NB4 (cell line): ENCODE measurements around the gene POLR2B.
A peak's percentile ranks its signal among the peaks of the same experiment; 100 is the strongest.

Source experiments
- DNase-seq: peaks from one replicate; pipeline ENCODE4 v3.0.0; 2010; ENCODE audit warnings: low read depth
- H3K4me3 ChIP-seq: one replicate; pipeline ENCODE4 v1.5.1; 2011; ENCODE audit warnings: mild to moderate bottlenecking, low read depth, low read length, moderate library complexity
- CTCF ChIP-seq: IDR thresholded peaks from one replicate; pipeline ENCODE4 v1.5.1; 2012; ENCODE audit warnings: low read depth, low read length
- MAX ChIP-seq: IDR thresholded peaks from 2 replicates; pipeline ENCODE4 v1.6.1; 2011; ENCODE audit warnings: low read depth, low read length
- MYC ChIP-seq: IDR thresholded peaks from 2 replicates; pipeline ENCODE4 v1.6.1; 2011; ENCODE audit warnings: low read depth, low read length
- POLR2A ChIP-seq: IDR thresholded peaks from 2 replicates; pipeline ENCODE4 v1.6.1; 2011; ENCODE audit warnings: mild to moderate bottlenecking; ENCODE audit not compliant: insufficient read length; ENCODE audit errors: extremely low read depth

POLR2B gene

GRCh38 chr4:56940971-56941370, 37.7 kb upstream of the POLR2B start:
- DNase-seq, result no peak
- TF ChIP-seq MAX (no peak), CTCF (no peak), MYC (no peak), POLR2A (no peak)
- H3K4me3 ChIP-seq, result no peak overlapping the region

- TF ChIP-seq MYC, result no peak
- no peak for TF ChIP-seq POLR2A
- no peak for TF ChIP-seq MAX
- TF ChIP-seq CTCF, result no peak
- no peak overlapping the region for H3K4me3 ChIP-seq
- no peak for DNase-seq
Observed at GRCh38 chr4:56941403-56941802, 37.3 kb upstream of the POLR2B start.

DNA sequence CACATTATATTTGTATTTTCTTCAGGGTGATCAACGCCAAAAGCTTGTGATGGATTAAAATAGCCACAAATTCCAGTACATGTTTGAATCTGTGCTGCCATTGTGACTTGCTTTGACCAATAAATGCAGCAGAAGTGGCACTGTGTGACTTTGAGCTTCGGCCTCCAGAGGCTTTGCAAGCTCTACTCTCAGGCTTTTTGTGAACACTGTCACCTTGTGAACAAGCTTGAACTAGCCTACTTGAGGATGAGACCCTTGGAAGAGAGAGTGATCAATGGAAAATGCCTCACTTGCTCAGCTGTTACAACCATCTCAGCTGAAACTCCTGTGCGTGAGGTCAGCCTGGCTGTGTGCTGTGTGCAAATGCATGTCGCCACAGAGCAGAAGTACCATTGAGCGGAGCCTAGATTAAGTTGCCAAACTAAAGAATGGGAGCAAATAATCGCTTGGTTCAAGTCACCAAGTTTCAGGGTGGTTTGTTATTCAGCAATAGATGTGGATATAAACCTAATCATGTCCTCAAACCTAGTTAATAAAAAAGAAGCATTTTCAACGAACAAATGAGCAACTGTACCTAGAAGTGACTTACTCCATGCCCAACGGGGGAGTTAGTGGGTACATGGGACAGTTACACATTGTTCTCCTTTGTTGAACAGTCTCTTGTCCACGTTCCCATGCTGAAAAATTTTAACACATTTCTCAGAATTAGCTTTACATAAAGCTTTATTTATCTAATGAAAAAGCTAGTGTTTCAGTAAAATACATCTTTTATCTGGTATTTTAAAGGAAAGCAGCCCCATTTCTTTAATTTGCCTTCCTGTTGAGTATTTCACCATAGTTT, 24.8 kb upstream of the POLR2B start:
- H3K4me3 ChIP-seq, result no peak overlapping the region
- DNase-seq, result no peak
- TF ChIP-seq POLR2A (no peak), CTCF (no peak)

- no peak overlapping the region for H3K4me3 ChIP-seq
- TF ChIP-seq POLR2A (no peak), CTCF (no peak), MAX (0 out of 2 replicates have a peak, but pooled peaks have one; percentile 57), MYC (peak; percentile 82)
- DNase-seq, result peak; percentile 98
Observed at GRCh38 chr4:56958111-56958517, 20.6 kb upstream of the POLR2B start.

- no peak for DNase-seq
- H3K4me3 ChIP-seq, result no peak overlapping the region
- no peak for TF ChIP-seq CTCF
- TF ChIP-seq MYC, result no peak
- TF ChIP-seq MAX, result no peak
- TF ChIP-seq POLR2A, result no peak
Observed at GRCh38 chr4:56959100-56959499, 19.6 kb upstream of the POLR2B start.
